CD4-positive, alpha-beta T cell treated with Interleukin-10 for 1 hour (primary cell): ENCODE measurements around the gene OR11H1.
"Not testable (repeated sequence)": the region's sequence is repeated elsewhere in the genome, so short reads cannot be mapped to it uniquely, and the experiment has no call there.

Source experiments
- DNase-seq: peaks from one replicate; pipeline ENCODE4 v3.0.0-alpha.2; 2020

Gene OR11H1

GRCh38 chr22:15527892-15528291 lies at the start of gene OR11H1:
Gene OR11H1, plus strand, starts transcription at chr22:15528192. Its CDS starts 0 bp downstream, at chr22:15528192.
- not testable (repeated sequence) for DNase-seq

GRCh38 chr22:15509967-15510366 lies 18.0 kb upstream of the OR11H1 start:
- not testable (repeated sequence) for DNase-seq

- not testable (repeated sequence) for DNase-seq
Measured at GRCh38 chr22:15515896-15516295, 12.1 kb upstream of the OR11H1 start.

GRCh38 chr22:15553767-15554166 lies 25.8 kb downstream of the OR11H1 start:
- DNase-seq = not testable (repeated sequence)

- not testable (repeated sequence) for DNase-seq
Measured at GRCh38 chr22:15563461-15563860, 35.5 kb downstream of the OR11H1 start.

- not testable (repeated sequence) for DNase-seq
Measured at GRCh38 chr22:15565063-15565462, 37.1 kb downstream of the OR11H1 start.
